GM23338 (cell line): ENCODE measurements around the gene UQCC2. TPM values are rescaled to one million over a fixed set of nuclear protein-coding genes. Genes with fewer than 3 reads are reported as not detected.

ENCODE experiments used
- ATAC-seq: fragments of 200-7000 bp; cut with Tn5 transposase; 3 replicates; pipeline ENCODE4 v1.9.1; 2020
- DNase-seq: peaks from one replicate; pipeline ENCODE4 v3.0.0-alpha.2; 2015; ENCODE audit warnings: low spot score
- H2AFZ ChIP-seq: fragments of 200-600 bp; sonication (generic); 2 replicates; pipeline ENCODE4 v1.8.0; 2016; ENCODE audit warnings: antibody characterized with exemption, mild to moderate bottlenecking, moderate library complexity
- H3F3A ChIP-seq: fragments of 200-600 bp; sonication (generic); replicated peaks from 2 replicates; pipeline ENCODE4 v1.8.0; 2017; ENCODE audit warnings: antibody characterized with exemption, mixed run types, low read depth
- H3K27ac ChIP-seq: fragments of 200-600 bp; sonication (generic); 2 replicates; pipeline ENCODE4 v1.6.1; 2016; ENCODE audit warnings: low read depth
- H3K27me3 ChIP-seq: fragments of 200-600 bp; sonication (generic); 2 replicates; pipeline ENCODE4 v1.8.0; 2016; ENCODE audit warnings: mild to moderate bottlenecking, mixed run types, moderate library complexity; ENCODE audit not compliant: insufficient read depth
- H3K36me3 ChIP-seq: fragments of 200-600 bp; sonication (generic); 2 replicates; pipeline ENCODE4 v1.8.0; 2016; ENCODE audit warnings: mild to moderate bottlenecking; ENCODE audit not compliant: insufficient read depth
- H3K4me1 ChIP-seq: fragments of 200-600 bp; sonication (generic); 2 replicates; pipeline ENCODE4 v1.8.0; 2016; ENCODE audit warnings: mild to moderate bottlenecking, moderate library complexity; ENCODE audit not compliant: insufficient read depth
- H3K4me2 ChIP-seq: fragments of 200-600 bp; sonication (generic); 2 replicates; pipeline ENCODE4 v1.7.1; 2017; ENCODE audit warnings: mixed run types
- H3K4me3 ChIP-seq: fragments of 200-600 bp; sonication (generic); 2 replicates; pipeline ENCODE4 v1.6.1; 2016; ENCODE audit warnings: mixed run types
- H3K79me2 ChIP-seq: fragments of 200-600 bp; sonication (generic); replicated peaks from 2 replicates; pipeline ENCODE4 v1.8.0; 2017; ENCODE audit warnings: mild to moderate bottlenecking; ENCODE audit not compliant: insufficient read depth
- H3K9me2 ChIP-seq: fragments of 200-600 bp; sonication (generic); 2 replicates; pipeline ENCODE4 v1.8.0; 2017; ENCODE audit not compliant: insufficient read depth
- H4K20me1 ChIP-seq: fragments of 200-600 bp; sonication (generic); replicated peaks from 2 replicates; pipeline ENCODE4 v1.8.0; 2017; ENCODE audit warnings: mild to moderate bottlenecking; ENCODE audit not compliant: insufficient read depth
- H3K27ac Mint-ChIP-seq: 2 replicates; pipeline ENCODE4 v1.8.0; 2020; ENCODE audit warnings: inconsistent platforms, mild to moderate bottlenecking, moderate library complexity, mixed read lengths
- H3K27me3 Mint-ChIP-seq: 3 replicates; pipeline ENCODE4 v1.8.0; 2022; ENCODE audit warnings: low read depth, mild to moderate bottlenecking, moderate library complexity, mixed read lengths, inconsistent platforms; ENCODE audit not compliant: insufficient read depth, poor library complexity
- H3K36me3 Mint-ChIP-seq: 3 replicates; pipeline ENCODE4 v1.8.0; 2021; ENCODE audit warnings: low read depth, mild to moderate bottlenecking, inconsistent platforms, moderate library complexity, mixed read lengths
- H3K4me1 Mint-ChIP-seq: 3 replicates; pipeline ENCODE4 v1.8.0; 2020; ENCODE audit warnings: mild to moderate bottlenecking, inconsistent platforms, mixed read lengths
- H3K4me3 Mint-ChIP-seq: 3 replicates; pipeline ENCODE4 v1.8.0; 2021; ENCODE audit warnings: moderate library complexity, mild to moderate bottlenecking, inconsistent platforms, mixed read lengths
- H3K9me3 Mint-ChIP-seq: 3 replicates; pipeline ENCODE4 v1.8.0; 2020; ENCODE audit warnings: moderate library complexity, mild to moderate bottlenecking, inconsistent platforms, mixed read lengths
- CREB1 ChIP-seq: fragments of 250-450 bp; sonication (Bioruptor Pico); IDR thresholded peaks from 2 replicates; pipeline ENCODE4 v1.5.0; 2020; ENCODE audit warnings: low read depth, mild to moderate bottlenecking, moderate library complexity
- ETS1 ChIP-seq: IDR thresholded peaks from 2 replicates; pipeline ENCODE4 v1.6.1; 2016; ENCODE audit warnings: antibody characterized with exemption
- EZH2phosphoT487 ChIP-seq: fragments of 200-600 bp; sonication (generic); IDR thresholded peaks from one replicate; pipeline ENCODE4 v1.8.1; 2018; ENCODE audit warnings: antibody characterized with exemption; ENCODE audit not compliant: unreplicated experiment
- JUNB ChIP-seq: IDR thresholded peaks from one replicate; pipeline ENCODE4 v1.6.1; 2016; ENCODE audit warnings: antibody characterized with exemption; ENCODE audit not compliant: unreplicated experiment
- STAT1 ChIP-seq: IDR thresholded peaks from one replicate; pipeline ENCODE4 v1.6.1; 2016; ENCODE audit warnings: antibody characterized with exemption; ENCODE audit not compliant: unreplicated experiment
- ZNF114 ChIP-seq: fragments of 250-450 bp; sonication (Bioruptor Pico); IDR thresholded peaks from 2 replicates; pipeline ENCODE4 v1.5.0; 2020; ENCODE audit warnings: mild to moderate bottlenecking, moderate library complexity
- ZNF331 ChIP-seq: fragments of 250-450 bp; sonication (Bioruptor Pico); IDR thresholded peaks from 2 replicates; pipeline ENCODE4 v1.5.0; 2020; ENCODE audit warnings: low read depth, mild to moderate bottlenecking, moderate library complexity
- ZNF462 ChIP-seq: fragments of 250-450 bp; sonication (Bioruptor Pico); IDR thresholded peaks from 2 replicates; pipeline ENCODE4 v1.5.0; 2020; ENCODE audit warnings: mild to moderate bottlenecking, moderate library complexity
- polyA plus RNA-seq: library from polyadenylated mRNA; unstranded; fragments of >200 nt; fragmentation: Nextera tagmentation; extraction: Ambion mirVana; gene quantifications from 2 replicates; pipeline ENCODE4 v1.2.1, GENCODE V29; 2016
- total RNA-seq: library from RNA; depleted of rRNA; stranded (reverse); fragments of >200 nt; shearing (Covaris generic); gene quantifications from 2 replicates; pipeline ENCODE4 v1.2.3, GENCODE V29; 2014

Gene UQCC2
- total and polyA plus RNA-seq, 2 experiments from 2014 or later: 48.9 to 379 TPM

GRCh38 chr6:33688451-33689147 lies 22.9 kb downstream of the UQCC2 start (continued):
- no peak for TF ChIP-seq STAT1
- no peak for TF ChIP-seq ZNF462
- TF ChIP-seq EZH2phosphoT487: no peak
- no peak for TF ChIP-seq ZNF114 (CRISPR knock-in tag)

- H3F3A ChIP-seq: no peaks in the 10 kb centered on the region
- H3K36me3 ChIP-seq: peaks cover 10% of the 10 kb centered on the region; the same call in 1 of the 2 replicates
- H3K27ac Mint-ChIP-seq: no peak overlapping the region
- TF ChIP-seq ETS1 (no peak), CREB1 (CRISPR knock-in tag) (no peak), STAT1 (no peak), ZNF462 (no peak), JUNB (no peak), ZNF331 (CRISPR knock-in tag) (no peak)
Observed at GRCh38 chr6:33688006-33688405, 23.5 kb downstream of the UQCC2 start.

More at GRCh38 chr6:33688006-33688405, 23.5 kb downstream of the UQCC2 start:
- Mint-ChIP-seq H3K27me3 (peaks cover 20% of the 10 kb centered on the region), H3K9me3 (no peaks in the 10 kb centered on the region; the same call in 2 of the 3 replicates), H3K4me3 (no peak overlapping the region), H3K4me1 (peaks cover 12% of the 10 kb centered on the region), H3K36me3 (peaks cover 39% of the 10 kb centered on the region)
- no peak for DNase-seq
- H4K20me1 ChIP-seq: no peaks in the 10 kb centered on the region
- no peak overlapping the region for H2AFZ ChIP-seq
- no peaks in the 10 kb centered on the region for H3K9me2 ChIP-seq
- no peaks in the 10 kb centered on the region for H3K27me3 ChIP-seq
- no peak overlapping the region for H3K4me3 ChIP-seq
- ATAC-seq: no peak
- H3K4me2 ChIP-seq: no peak overlapping the region
- H3K4me1 ChIP-seq: no peaks in the 10 kb centered on the region
- no peak overlapping the region for H3K27ac ChIP-seq
- no peaks in the 10 kb centered on the region for H3K79me2 ChIP-seq
